Right atrium auricular region (tissue), 2 donors: ENCODE measurements around the gene ERO1A. TPM values are rescaled to one million over a fixed set of nuclear protein-coding genes. Genes with fewer than 3 reads are reported as not detected.

Experiments
- DNase-seq: peaks from one replicate; pipeline ENCODE4 v3.0.0-alpha.2; 2019; ENCODE audit warnings: low spot score
- H3K27ac ChIP-seq, 2 donors: fragments of 200-600 bp; sonication (generic); 1 replicate in 1 of 2; 2 replicates in 1 of 2; pipeline ENCODE4 v1.5.1; 2016 to 2019
- H3K27me3 ChIP-seq, 2 donors: fragments of 200-600 bp; sonication (generic); one replicate each; pipeline versions ENCODE4 v1.5.1 to v1.6.0; 2017 to 2019
- H3K36me3 ChIP-seq: fragments of 200-600 bp; sonication (generic); one replicate; pipeline ENCODE4 v1.5.1; 2016
- H3K4me1 ChIP-seq, 2 donors: fragments of 200-600 bp; sonication (generic); one replicate each; pipeline versions ENCODE4 v1.5.1 to v1.6.0; 2017 to 2019
- H3K4me3 ChIP-seq, 2 donors: fragments of 200-600 bp; sonication (generic); 1 replicate in 1 of 2; 2 replicates in 1 of 2; pipeline ENCODE4 v1.5.1; 2017 to 2019; ENCODE audit warnings: mild to moderate bottlenecking in 1 of 2, moderate library complexity in 1 of 2
- H3K9me3 ChIP-seq, 2 donors: fragments of 200-600 bp; sonication (generic); one replicate each; pipeline ENCODE4 v1.5.1; 2019
- total RNA-seq, 2 donors: library from RNA; depleted of rRNA; stranded (reverse); fragments of >200 nt; gene quantifications; one replicate each; pipeline ENCODE4 v1.1.0, GENCODE V29; 2016
- TF ChIP-seq, protein P1 (sequence below), 2 donors: fragments of 200-600 bp; sonication (generic); IDR thresholded peaks; one replicate each; pipeline ENCODE4 v1.5.1; 2019; ENCODE audit warnings: antibody characterized with exemption in 2 of 2

Gene ERO1A
- total RNA-seq, 2 donors from 2014 or later: 11.3 to 12.2 TPM

DNA sequence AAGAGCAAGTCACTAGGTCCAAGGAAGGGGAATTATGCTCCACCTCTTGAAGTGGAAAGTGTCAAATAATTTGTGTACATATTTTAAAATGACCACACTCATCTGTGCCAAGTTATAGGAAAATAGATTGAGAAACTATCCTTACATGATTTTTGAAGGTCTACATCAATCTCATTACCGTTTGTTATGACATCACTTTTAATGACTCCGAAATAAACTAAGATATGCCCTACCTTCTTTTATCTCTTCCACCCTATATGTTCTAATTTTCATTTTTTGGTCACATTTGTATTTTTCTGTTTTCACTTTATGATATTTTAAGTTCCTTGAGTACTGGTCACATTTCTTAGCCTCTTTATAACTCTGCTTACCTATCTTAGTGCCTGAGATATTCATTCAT, 8.3 kb upstream of the ERO1A start:
- Histone ChIP-seq H3K36me3 (no peaks in the 10 kb centered on the region), H3K4me1 (peaks cover 0 to 11% of the 10 kb centered on the region in 2 donors), H3K27ac (no peak overlapping the region), H3K4me3 (no peak overlapping the region), H3K27me3 (no peaks in the 10 kb centered on the region), H3K9me3 (no peaks in the 10 kb centered on the region)
- TF ChIP-seq, protein P1, sequence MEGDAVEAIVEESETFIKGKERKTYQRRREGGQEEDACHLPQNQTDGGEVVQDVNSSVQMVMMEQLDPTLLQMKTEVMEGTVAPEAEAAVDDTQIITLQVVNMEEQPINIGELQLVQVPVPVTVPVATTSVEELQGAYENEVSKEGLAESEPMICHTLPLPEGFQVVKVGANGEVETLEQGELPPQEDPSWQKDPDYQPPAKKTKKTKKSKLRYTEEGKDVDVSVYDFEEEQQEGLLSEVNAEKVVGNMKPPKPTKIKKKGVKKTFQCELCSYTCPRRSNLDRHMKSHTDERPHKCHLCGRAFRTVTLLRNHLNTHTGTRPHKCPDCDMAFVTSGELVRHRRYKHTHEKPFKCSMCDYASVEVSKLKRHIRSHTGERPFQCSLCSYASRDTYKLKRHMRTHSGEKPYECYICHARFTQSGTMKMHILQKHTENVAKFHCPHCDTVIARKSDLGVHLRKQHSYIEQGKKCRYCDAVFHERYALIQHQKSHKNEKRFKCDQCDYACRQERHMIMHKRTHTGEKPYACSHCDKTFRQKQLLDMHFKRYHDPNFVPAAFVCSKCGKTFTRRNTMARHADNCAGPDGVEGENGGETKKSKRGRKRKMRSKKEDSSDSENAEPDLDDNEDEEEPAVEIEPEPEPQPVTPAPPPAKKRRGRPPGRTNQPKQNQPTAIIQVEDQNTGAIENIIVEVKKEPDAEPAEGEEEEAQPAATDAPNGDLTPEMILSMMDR (IDR thresholded peaks at IDR 0.05): no peak
- no peak for DNase-seq

DNA sequence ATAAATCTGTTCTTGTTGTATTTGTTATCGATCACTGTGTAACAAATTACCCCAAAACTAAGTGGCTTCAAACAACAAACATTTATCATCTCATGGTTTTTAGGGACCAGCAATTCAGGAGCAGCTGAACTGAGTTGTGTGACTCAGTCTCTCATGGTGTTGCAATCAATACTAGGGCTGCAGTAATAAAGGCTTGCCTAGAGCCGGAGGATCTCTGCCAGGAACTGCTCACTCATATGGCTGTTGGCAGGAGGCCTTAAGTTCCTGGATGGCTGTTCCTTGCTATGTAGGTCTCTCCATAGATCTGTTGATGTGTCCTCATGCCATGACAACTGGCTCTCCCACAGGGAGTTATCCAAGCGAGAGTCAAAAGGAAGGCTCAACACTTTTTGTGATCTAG, 7.9 kb upstream of the ERO1A start:
- Histone ChIP-seq H3K27me3 (no peaks in the 10 kb centered on the region), H3K36me3 (no peaks in the 10 kb centered on the region), H3K9me3 (no peaks in the 10 kb centered on the region), H3K4me1 (peaks cover 0 to 7% of the 10 kb centered on the region in 2 donors), H3K27ac (no peak overlapping the region), H3K4me3 (no peak overlapping the region)
- TF ChIP-seq, protein P1 (IDR thresholded peaks at IDR 0.05): no peak
- peak; percentile 64 for DNase-seq

DNA sequence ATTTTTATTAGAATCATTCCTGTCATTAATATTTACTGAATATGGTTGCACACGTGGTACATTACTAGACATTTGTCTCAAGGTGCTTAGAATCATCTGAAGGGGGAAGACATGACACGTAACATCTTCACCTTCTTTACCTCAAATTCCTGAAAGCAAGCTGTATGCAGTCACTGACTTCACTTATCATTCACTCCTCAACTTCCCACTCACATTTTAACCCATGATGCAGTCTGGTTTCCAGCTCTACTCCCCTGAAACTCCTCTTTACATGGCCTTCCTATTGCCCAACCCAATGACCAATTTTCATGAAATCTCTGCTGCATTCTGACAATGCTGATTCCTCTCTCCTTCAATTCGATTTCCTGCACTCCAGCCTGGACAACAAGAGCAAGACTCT, 5.9 kb upstream of the ERO1A start:
- Histone ChIP-seq H3K9me3 (no peaks in the 10 kb centered on the region), H3K4me3 (no peak overlapping the region), H3K36me3 (no peaks in the 10 kb centered on the region), H3K4me1 (peaks cover 0 to 3% of the 10 kb centered on the region in 2 donors), H3K27ac (peak overlapping the region in 1 of 2 donors; percentile 1), H3K27me3 (no peaks in the 10 kb centered on the region)
- TF ChIP-seq, protein P1 (IDR thresholded peaks at IDR 0.05): no peak
- DNase-seq: no peak

DNA sequence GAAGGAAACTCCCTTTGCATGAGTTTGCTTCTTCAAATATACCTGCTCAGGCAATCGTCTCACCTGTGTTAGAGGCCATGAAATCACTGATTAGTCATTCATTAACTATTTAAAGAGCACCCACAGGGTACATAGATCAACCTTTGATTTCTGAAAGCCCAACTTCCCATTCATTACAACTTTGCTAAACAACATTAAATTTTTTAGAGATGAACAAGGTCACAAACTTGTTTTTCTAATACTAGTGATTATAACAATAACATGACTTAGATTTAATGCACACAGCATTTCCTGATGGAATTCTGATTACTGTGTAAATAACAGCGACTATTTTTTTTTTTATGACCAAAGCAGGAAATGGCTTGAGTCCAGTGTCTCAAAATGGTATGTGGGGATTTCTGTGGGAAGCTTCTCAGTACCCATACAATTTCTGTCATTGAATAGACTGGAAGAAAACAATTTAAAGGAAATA, 5.4 kb upstream of the ERO1A start:
- Histone ChIP-seq H3K36me3 (no peaks in the 10 kb centered on the region), H3K27me3 (no peaks in the 10 kb centered on the region), H3K4me1 (peaks cover 0 to 7% of the 10 kb centered on the region in 2 donors), H3K4me3 (no peak overlapping the region), H3K27ac (peak overlapping the region in 1 of 2 donors; percentile 1), H3K9me3 (no peaks in the 10 kb centered on the region)
- TF ChIP-seq, protein P1 (IDR thresholded peaks at IDR 0.05): no peak
- no peak for DNase-seq

DNA sequence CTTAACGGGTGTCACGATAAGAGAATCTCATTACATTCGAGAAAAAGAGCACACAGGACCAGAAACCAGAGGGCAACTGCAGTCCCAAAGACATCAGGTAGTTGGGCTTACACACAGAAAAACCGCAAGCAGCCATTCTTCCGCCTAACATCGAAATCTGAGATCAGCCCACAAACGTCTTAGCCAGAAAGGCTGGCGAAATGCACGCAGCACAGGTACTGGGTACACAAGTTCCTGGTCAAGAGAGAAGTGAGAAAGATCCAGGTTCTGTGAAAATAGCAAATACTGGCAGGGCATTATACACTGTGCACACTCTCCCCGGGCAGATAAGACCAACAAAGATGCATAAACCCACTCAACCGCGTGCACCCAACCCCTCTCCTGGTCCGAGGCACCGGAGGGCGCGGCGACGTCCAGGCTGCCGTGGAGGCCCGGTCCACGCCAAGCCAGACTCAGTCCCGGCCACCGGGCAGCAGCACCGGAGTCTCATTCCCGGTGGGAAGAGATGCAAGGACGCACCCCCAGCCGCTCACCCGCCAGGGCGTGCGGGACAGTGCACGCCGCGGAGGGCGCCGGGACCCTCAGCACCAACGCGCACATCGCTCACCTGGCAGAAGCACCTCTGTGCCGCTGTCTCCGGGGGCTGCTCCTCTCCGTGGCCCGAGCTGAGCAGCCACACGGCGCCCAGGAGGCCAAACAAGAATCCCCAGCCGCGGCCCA, 437 bp downstream of the ERO1A start:
- TF ChIP-seq, protein P1 (IDR thresholded peaks at IDR 0.05): no peak
- DNase-seq: no peak
- Histone ChIP-seq H3K36me3 (no peaks in the 10 kb centered on the region), H3K4me1 (peaks cover 0 to 27% of the 10 kb centered on the region in 2 donors), H3K27ac (peak overlapping the region; percentile 96 to 99), H3K4me3 (peak overlapping the region; percentile 77 to 95), H3K9me3 (no peaks in the 10 kb centered on the region), H3K27me3 (no peaks in the 10 kb centered on the region)
